ENCODE results near the gene INSC.

Gene INSC

GRCh38 chr11:15206791-15207190 lies 92.1 kb downstream of the INSC start:
- Histone ChIP-seq H3K27ac (no peak overlapping the region), H3K4me3 (no peak overlapping the region)

GRCh38 chr11:15208378-15209222 lies 93.9 kb downstream of the INSC start:
- H3K4me3 ChIP-seq = no peak overlapping the region
- no peak overlapping the region for H3K27ac ChIP-seq

- Histone ChIP-seq H3K27ac (no peak overlapping the region), H3K4me3 (no peak overlapping the region)
These were observed 98.2 kb downstream of the INSC start for GRCh38 chr11:15212876-15213275.

DNA sequence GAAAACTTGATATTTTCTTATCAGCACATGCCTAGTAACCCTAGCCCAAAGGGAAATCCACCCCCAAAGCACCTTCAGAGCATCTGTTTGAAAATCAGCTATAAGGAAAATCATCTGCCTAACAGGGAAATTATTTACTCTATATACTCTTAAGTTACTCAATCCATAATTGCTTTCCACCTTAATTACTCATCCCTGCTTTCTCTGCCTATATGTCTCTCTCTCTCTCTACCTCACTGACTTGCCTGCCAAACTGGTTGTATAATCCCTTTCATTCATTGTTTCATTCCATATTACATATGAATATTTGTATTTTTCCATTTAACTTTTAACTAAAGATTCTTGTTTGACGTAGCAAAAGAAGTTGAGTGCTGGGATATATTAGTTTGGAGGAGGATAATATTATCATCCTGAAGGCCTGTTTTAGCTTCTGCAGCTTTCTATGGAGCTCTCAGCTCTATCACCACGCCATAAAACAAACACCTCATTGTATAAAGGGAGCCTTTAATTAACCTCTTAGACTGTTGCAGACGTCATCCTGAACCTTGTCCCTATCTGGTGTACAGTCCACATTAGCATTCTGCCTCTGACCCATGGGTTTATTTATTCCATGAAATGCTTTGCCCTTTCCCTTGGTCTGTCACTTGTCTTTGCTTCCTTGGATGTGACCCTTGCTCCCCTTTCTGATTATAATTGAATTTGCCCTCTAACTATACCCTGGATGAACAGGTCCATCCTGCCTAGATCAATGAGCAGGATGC lies 98.9 kb downstream of the INSC start:
- Histone ChIP-seq H3K4me3 (no peak overlapping the region), H3K27ac (no peak overlapping the region)

- Histone ChIP-seq H3K4me3 (no peak overlapping the region), H3K27ac (no peak overlapping the region)
These were observed 100.3 kb downstream of the INSC start for GRCh38 chr11:15215005-15215404.

DNA sequence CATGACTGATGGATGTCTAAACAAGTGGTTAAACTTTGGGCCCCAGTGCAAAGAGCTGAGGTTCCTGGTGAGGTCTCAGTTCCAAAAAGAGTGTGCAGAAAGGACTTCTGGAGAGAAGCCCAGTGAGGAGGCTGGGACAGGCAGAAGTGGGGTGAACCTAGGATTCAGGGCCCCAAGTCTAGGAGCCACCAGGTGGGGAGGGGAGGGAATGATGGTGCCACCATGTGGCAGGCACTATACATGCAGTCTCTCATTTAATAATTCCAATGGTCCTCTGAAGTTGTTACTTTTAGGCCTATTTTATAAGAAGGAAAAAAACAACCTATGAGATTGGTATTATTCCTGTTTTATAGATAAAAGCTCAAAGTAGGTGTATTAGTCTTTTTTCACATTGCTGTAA lies 102.0 kb downstream of the INSC start:
- Histone ChIP-seq H3K27ac (no peak overlapping the region), H3K4me3 (no peak overlapping the region)

DNA sequence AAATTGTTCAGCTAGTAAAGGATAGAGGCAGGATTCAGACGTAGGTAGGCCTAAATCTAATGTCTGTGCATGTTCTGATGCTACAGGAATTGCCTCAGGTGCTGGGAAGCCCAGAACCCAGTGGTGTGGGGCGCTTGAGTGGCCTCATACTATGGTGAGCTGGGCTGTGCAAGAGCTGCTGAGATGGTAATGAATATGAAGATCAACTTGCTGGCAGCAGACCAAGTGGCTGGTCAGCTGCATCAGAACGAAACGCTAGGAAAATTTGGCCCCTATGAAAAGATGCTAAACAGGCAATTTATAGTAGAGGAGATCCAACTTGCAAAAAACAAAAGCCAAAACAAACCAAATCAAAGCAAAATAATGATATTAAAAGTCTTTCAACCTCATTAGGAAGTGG lies 102.7 kb downstream of the INSC start:
- H3K27ac ChIP-seq = no peak overlapping the region
- H3K4me3 ChIP-seq = no peak overlapping the region

DNA sequence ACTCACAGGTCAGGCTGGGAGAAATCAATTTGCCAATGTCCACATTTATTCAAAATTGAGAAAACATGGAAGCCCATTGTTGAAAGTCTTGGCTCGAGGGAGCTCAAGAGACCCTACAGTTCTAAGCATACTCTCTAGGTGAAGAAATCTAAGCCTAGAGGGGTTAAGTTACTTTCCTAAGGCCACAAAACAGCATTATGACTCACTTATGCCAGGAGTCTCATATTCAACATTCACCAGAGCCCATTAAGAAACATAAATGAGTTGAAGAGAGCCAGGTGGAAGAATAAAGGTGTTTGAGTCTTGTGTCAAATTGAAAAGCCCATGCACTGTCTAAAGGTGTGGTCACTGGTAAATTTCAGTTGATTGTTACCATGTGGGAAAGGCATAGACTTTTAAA lies 108.1 kb downstream of the INSC start:
- no peak overlapping the region for H3K27ac ChIP-seq
- H3K4me3 ChIP-seq = no peak overlapping the region

DNA sequence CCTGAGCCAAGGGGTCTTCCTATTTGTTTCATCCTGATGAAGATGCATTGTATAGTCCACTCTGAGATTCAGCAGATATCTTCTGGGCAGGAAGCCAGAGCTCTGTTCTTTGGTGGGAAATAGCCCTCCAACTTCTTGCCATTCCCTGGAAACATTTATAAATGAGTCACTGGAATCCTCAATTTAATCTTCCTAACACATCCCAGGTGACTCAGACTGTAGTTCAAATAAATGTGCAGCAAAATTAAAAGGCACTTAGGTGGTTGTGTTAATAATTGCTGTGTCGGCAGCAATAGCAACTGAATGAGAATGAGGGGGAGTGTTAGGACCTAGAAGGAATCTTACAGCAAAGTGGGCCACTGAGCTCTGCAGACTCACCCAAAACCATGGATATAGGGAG lies 108.6 kb downstream of the INSC start:
- no peak overlapping the region for H3K27ac ChIP-seq
- H3K4me3 ChIP-seq = no peak overlapping the region

- Histone ChIP-seq H3K27ac (no peak overlapping the region), H3K4me3 (no peak overlapping the region)
These were observed 109.7 kb downstream of the INSC start for GRCh38 chr11:15224466-15224865.

DNA sequence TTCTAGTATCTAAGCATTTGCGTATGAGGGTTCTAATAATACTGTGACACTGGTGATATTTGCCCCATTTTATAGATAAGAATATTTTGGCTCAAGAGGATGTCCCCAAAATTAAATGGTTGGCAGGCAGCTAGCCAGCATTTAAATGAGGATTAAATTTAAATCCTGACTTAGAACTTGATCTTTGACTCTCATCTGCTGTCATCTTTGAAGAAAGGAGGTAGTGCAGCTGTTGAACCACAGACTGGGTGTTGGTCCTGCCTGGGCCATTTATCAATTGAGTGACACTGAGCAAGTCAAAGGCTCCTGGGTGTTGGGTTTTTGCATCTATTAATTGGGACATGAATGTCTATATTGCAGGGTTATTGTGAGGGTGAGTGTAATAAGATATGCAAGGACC lies 112.3 kb downstream of the INSC start:
- Histone ChIP-seq H3K27ac (no peak overlapping the region), H3K4me3 (no peak overlapping the region)

GRCh38 chr11:15228331-15228849 lies 113.7 kb downstream of the INSC start:
- Histone ChIP-seq H3K27ac (no peak overlapping the region), H3K4me3 (no peak overlapping the region)

DNA sequence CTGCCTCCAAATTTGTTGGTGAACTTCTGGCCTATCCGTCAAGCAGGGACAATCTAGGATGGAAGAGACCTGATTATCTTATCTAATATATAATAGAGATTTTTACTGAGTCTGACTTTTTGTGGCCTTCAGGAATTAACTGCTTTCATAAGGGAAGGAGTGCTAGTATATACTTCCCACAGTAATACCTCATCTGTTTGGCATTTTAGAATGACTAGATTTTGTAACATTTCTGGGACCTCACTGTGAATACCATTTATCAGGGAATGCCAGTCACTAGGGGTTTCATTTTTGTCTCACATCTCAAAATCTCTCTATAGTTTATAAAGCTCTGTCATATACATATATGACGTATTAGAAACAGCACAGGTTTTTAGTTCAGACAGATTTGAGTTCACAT lies 114.3 kb downstream of the INSC start:
- Histone ChIP-seq H3K27ac (no peak overlapping the region), H3K4me3 (no peak overlapping the region)

- no peak overlapping the region for H3K27ac ChIP-seq
- H3K4me3 ChIP-seq = no peak overlapping the region
These were observed 117.8 kb downstream of the INSC start for GRCh38 chr11:15232496-15232895.

DNA sequence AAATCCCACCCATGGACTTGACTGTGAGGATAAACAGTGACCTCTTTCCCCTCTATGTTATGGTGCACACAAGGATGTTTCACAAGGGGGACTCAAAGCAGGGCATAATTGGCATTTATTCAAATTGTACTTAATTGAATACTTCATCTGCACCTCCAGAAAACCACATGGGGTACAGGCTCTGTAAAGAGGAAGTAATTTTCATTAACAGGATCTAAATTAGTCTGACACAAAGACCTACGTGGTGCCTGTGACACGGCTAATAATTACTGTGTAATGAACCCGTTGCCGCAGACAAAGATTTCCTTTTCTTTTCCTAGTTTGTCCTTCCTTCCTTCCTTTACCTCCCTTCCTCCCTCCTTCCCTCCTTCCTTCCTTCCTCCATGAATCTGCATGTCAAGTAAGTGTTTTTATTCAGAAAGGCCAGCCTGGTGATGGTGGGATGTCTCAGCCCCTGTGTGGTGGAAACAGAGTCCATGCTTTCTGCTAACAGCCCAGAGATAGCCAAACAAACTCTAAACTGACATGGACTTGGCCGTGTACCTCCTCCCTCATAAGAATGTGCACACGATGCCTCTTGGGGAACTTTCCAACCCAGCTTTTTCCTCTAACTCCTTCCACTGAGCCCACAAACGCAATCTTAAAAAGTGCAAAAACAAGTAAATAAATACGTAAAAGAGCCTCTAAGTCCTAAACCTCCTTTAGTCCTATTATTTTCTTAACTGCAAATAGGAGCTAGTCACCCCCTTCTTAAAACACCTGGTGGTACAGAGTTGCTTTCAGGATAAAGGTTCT lies 118.8 kb downstream of the INSC start:
- H3K27ac ChIP-seq = no peak overlapping the region
- H3K4me3 ChIP-seq = no peak overlapping the region

- H3K27ac ChIP-seq = no peak overlapping the region
- H3K4me3 ChIP-seq = no peak overlapping the region
These were observed 120.1 kb downstream of the INSC start for GRCh38 chr11:15234796-15235195.

GRCh38 chr11:15236559-15236958 lies 121.8 kb downstream of the INSC start:
- Histone ChIP-seq H3K27ac (no peak overlapping the region), H3K4me3 (no peak overlapping the region)

GRCh38 chr11:15238856-15239255 lies 124.1 kb downstream of the INSC start:
- Histone ChIP-seq H3K4me3 (no peak overlapping the region), H3K27ac (no peak overlapping the region)

DNA sequence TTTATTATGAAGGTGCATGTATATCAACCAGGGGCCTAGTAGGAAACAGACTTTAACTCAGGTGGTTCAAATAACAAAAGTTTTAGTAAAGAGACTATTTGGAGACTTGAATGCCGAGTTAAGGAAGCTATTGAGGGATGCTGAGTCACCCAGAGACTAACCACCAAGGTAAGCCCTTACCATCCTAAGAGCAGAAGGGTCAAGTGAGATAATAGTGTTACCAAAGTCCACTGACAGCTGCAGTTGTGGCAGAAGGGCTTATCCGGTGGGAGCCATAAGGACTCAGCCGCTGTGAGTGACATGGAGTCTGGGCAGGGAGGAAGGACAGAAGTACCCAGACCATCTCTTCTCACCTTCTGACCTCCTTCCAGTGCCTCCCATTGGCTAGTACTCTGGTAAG lies 134.0 kb downstream of the INSC start:
- Histone ChIP-seq H3K27ac (no peak overlapping the region), H3K4me3 (no peak overlapping the region)

- Histone ChIP-seq H3K27ac (no peak overlapping the region), H3K4me3 (no peak overlapping the region)
These were observed 143.9 kb downstream of the INSC start for GRCh38 chr11:15258433-15259165.
